ENCODE results near the gene B4GALT3.
A peak's percentile ranks its signal among the peaks of the same experiment; 100 is the strongest.

Gene B4GALT3

GRCh38 chr1:161166669-161167548 lies 10.4 kb downstream of the B4GALT3 start:
- Histone ChIP-seq H3K36me3 (ENCODE audit: insufficient read depth, low read length) (peaks cover 45% of the 10 kb centered on the region), H3K27me3 (ENCODE audit: control insufficient read depth, insufficient read depth, low read length) (no peaks in the 10 kb centered on the region), H3K9me3 (replicated peaks; ENCODE audit: low read length) (no peaks in the 10 kb centered on the region), H3K9ac (ENCODE audit: low read depth, low read length) (peak overlapping the region; percentile 87), H3K4me3 (ENCODE audit: low read length) (peak overlapping the region; percentile 91), H3K4me2 (ENCODE audit: low read length) (peak overlapping the region; percentile 92), H3K4me1 (ENCODE audit: control insufficient read depth, insufficient read depth, low read length) (peaks cover 14% of the 10 kb centered on the region)

- Histone ChIP-seq H3K4me1 (ENCODE audit: control insufficient read depth, insufficient read depth, low read length) (peaks cover 14% of the 10 kb centered on the region), H3K4me3 (ENCODE audit: low read length) (peak within 1 kb of the TSS; percentile 91), H3K9me3 (replicated peaks; ENCODE audit: low read length) (no peaks in the 10 kb centered on the region), H3K9ac (ENCODE audit: low read depth, low read length) (peak within 1 kb of the TSS; percentile 87), H3K36me3 (ENCODE audit: insufficient read depth, low read length) (peaks cover 39% of the 10 kb centered on the region), H3K27me3 (ENCODE audit: control insufficient read depth, insufficient read depth, low read length) (no peaks in the 10 kb centered on the region), H3K4me2 (ENCODE audit: low read length) (peak within 1 kb of the TSS; percentile 92)
Measured at GRCh38 chr1:161165742-161166668, 11.3 kb downstream of the B4GALT3 start, which contains the start of gene PPOX. Gene PPOX, plus strand, starts transcription at chr1:161166426. Its CDS starts 422 bp downstream, at chr1:161166848.

DNA sequence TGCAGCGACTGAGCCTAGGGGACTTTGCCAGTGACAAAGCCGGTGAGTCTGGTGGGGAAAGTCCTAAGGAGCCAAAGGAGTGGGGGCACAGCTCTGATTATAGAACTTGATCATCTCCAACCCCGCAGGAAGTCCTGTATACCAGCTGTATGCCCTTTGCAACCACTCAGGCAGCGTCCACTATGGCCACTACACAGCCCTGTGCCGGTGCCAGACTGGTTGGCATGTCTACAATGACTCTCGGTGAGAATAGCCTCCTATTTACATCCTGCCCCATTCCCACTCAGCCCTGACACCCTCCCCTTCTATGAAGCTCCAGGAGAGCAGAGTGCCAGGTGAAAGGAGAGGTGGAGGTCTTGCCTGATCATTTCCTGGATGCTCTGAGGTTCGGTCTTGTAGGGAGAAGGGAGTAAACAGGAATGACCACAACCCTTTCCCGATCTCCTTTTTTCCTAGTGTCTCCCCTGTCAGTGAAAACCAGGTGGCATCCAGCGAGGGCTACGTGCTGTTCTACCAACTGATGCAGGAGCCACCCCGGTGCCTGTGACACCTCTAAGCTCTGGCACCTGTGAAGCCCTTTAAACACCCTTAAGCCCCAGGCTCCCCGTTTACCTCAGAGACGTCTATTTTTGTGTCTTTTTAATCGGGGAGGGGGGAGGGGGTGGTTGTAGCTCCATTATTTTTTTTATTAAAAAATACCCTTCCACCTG lies 12.3 kb downstream of the B4GALT3 start:
- Histone ChIP-seq H3K4me2 (ENCODE audit: low read length) (peak overlapping the region; percentile 92), H3K9me3 (replicated peaks; ENCODE audit: low read length) (no peaks in the 10 kb centered on the region), H3K4me1 (ENCODE audit: control insufficient read depth, insufficient read depth, low read length) (peaks cover 19% of the 10 kb centered on the region), H3K4me3 (ENCODE audit: low read length) (peak overlapping the region; percentile 91), H3K36me3 (ENCODE audit: insufficient read depth, low read length) (peaks cover 37% of the 10 kb centered on the region), H3K27me3 (ENCODE audit: control insufficient read depth, insufficient read depth, low read length) (no peaks in the 10 kb centered on the region), H3K9ac (ENCODE audit: low read depth, low read length) (peak overlapping the region; percentile 87)

GRCh38 chr1:161163793-161164192 lies 13.5 kb downstream of the B4GALT3 start:
- H3K36me3 ChIP-seq (ENCODE audit: insufficient read depth, low read length) = peaks cover 33% of the 10 kb centered on the region
- H3K27me3 ChIP-seq (ENCODE audit: control insufficient read depth, insufficient read depth, low read length) = no peaks in the 10 kb centered on the region
- H3K4me1 ChIP-seq (ENCODE audit: control insufficient read depth, insufficient read depth, low read length) = peaks cover 25% of the 10 kb centered on the region
- H3K9me3 ChIP-seq (replicated peaks; ENCODE audit: low read length) = no peaks in the 10 kb centered on the region
- no peak overlapping the region for H3K9ac ChIP-seq (ENCODE audit: low read depth, low read length)
- H3K4me3 ChIP-seq (ENCODE audit: low read length) = no peak overlapping the region
- H3K4me2 ChIP-seq (ENCODE audit: low read length) = no peak overlapping the region

- Histone ChIP-seq H3K27me3 (ENCODE audit: control insufficient read depth, insufficient read depth, low read length) (no peaks in the 10 kb centered on the region), H3K4me2 (ENCODE audit: low read length) (no peak overlapping the region), H3K4me3 (ENCODE audit: low read length) (no peak overlapping the region), H3K4me1 (ENCODE audit: control insufficient read depth, insufficient read depth, low read length) (peaks cover 30% of the 10 kb centered on the region), H3K36me3 (ENCODE audit: insufficient read depth, low read length) (peaks cover 43% of the 10 kb centered on the region), H3K9me3 (replicated peaks; ENCODE audit: low read length) (no peaks in the 10 kb centered on the region), H3K9ac (ENCODE audit: low read depth, low read length) (no peak overlapping the region)
Measured at GRCh38 chr1:161162806-161163205, 14.5 kb downstream of the B4GALT3 start.

- Histone ChIP-seq H3K9ac (ENCODE audit: low read depth, low read length) (no peak overlapping the region), H3K4me3 (ENCODE audit: low read length) (no peak overlapping the region), H3K27me3 (ENCODE audit: control insufficient read depth, insufficient read depth, low read length) (no peaks in the 10 kb centered on the region), H3K9me3 (replicated peaks; ENCODE audit: low read length) (no peaks in the 10 kb centered on the region), H3K36me3 (ENCODE audit: insufficient read depth, low read length) (peaks cover 50% of the 10 kb centered on the region), H3K4me1 (ENCODE audit: control insufficient read depth, insufficient read depth, low read length) (peaks cover 26% of the 10 kb centered on the region), H3K4me2 (ENCODE audit: low read length) (no peak overlapping the region)
Measured at GRCh38 chr1:161162052-161162451, 15.3 kb downstream of the B4GALT3 start.

GRCh38 chr1:161161652-161162051 lies 15.7 kb downstream of the B4GALT3 start:
- Histone ChIP-seq H3K4me3 (ENCODE audit: low read length) (no peak overlapping the region), H3K36me3 (ENCODE audit: insufficient read depth, low read length) (peaks cover 53% of the 10 kb centered on the region), H3K4me2 (ENCODE audit: low read length) (no peak overlapping the region), H3K4me1 (ENCODE audit: control insufficient read depth, insufficient read depth, low read length) (peaks cover 25% of the 10 kb centered on the region), H3K9me3 (replicated peaks; ENCODE audit: low read length) (no peaks in the 10 kb centered on the region), H3K9ac (ENCODE audit: low read depth, low read length) (no peak overlapping the region), H3K27me3 (ENCODE audit: control insufficient read depth, insufficient read depth, low read length) (no peaks in the 10 kb centered on the region)

- Histone ChIP-seq H3K4me3 (ENCODE audit: low read length) (no peak overlapping the region), H3K9ac (ENCODE audit: low read depth, low read length) (no peak overlapping the region), H3K27me3 (ENCODE audit: control insufficient read depth, insufficient read depth, low read length) (no peaks in the 10 kb centered on the region), H3K36me3 (ENCODE audit: insufficient read depth, low read length) (peaks cover 53% of the 10 kb centered on the region), H3K4me2 (ENCODE audit: low read length) (peak overlapping the region; percentile 93), H3K9me3 (replicated peaks; ENCODE audit: low read length) (no peaks in the 10 kb centered on the region), H3K4me1 (ENCODE audit: control insufficient read depth, insufficient read depth, low read length) (peaks cover 24% of the 10 kb centered on the region)
Measured at GRCh38 chr1:161160671-161161145, 16.6 kb downstream of the B4GALT3 start.

- Histone ChIP-seq H3K4me3 (ENCODE audit: low read length) (peak overlapping the region; percentile 86), H3K9me3 (replicated peaks; ENCODE audit: low read length) (no peaks in the 10 kb centered on the region), H3K36me3 (ENCODE audit: insufficient read depth, low read length) (peaks cover 49% of the 10 kb centered on the region), H3K4me1 (ENCODE audit: control insufficient read depth, insufficient read depth, low read length) (peaks cover 19% of the 10 kb centered on the region), H3K9ac (ENCODE audit: low read depth, low read length) (peak overlapping the region; percentile 86), H3K27me3 (ENCODE audit: control insufficient read depth, insufficient read depth, low read length) (no peaks in the 10 kb centered on the region), H3K4me2 (ENCODE audit: low read length) (peak overlapping the region; percentile 93)
Measured at GRCh38 chr1:161159913-161160243, 17.4 kb downstream of the B4GALT3 start.

DNA sequence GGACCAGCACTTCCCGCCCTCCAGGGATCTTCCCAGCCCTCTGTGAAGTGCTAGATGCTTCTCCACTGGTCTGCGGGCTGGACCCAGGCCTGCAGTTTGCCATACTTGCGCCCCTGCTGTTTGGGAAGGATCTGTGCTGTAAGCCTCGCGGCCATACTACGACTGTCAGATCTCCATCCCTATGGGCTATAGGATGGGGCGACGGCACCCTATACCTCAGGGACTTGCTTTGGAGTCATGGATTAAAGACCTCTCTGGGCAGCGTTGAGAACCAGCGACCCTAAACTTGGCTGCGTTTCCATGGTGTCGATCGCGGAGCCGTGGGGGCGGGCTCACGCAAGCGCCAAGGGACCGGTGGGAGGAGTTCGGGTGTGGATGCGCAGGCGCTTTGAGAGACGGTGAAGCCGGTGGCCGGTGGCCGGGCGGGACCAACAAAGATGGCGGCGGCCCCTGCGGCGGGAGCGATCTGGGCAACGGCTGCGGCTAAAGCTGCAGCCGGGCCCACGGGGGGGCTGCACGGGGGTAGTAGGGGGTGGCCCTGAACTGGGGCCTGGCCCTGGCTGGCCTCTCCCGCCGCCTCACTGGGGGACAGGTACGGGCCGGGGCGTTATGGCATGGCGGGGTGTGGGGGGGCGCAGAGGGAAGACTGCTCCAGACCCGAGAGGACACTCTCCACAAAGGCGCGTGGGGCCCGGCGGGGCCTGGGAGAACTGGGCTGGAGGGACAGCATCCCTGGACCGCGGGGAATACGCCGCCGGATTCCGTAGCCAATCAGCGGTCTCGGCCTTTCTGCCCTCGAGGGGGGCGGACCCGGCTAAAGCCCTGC lies 18.0 kb downstream of the B4GALT3 start, which contains the start of gene USP21:
TSS of gene USP21 (plus strand) at position 414 of the 826 bp plus-strand sequence. CDS start 1,141 bp downstream, outside the sequence.
- H3K4me3 ChIP-seq (ENCODE audit: low read length) = peak within 1 kb of the TSS; percentile 86
- H3K4me1 ChIP-seq (ENCODE audit: control insufficient read depth, insufficient read depth, low read length) = peaks cover 23% of the 10 kb centered on the region
- peak within 1 kb of the TSS; percentile 93 for H3K4me2 ChIP-seq (ENCODE audit: low read length)
- H3K9me3 ChIP-seq (replicated peaks; ENCODE audit: low read length) = no peaks in the 10 kb centered on the region
- H3K36me3 ChIP-seq (ENCODE audit: insufficient read depth, low read length) = peaks cover 44% of the 10 kb centered on the region
- no peaks in the 10 kb centered on the region for H3K27me3 ChIP-seq (ENCODE audit: control insufficient read depth, insufficient read depth, low read length)
- H3K9ac ChIP-seq (ENCODE audit: low read depth, low read length) = peak within 1 kb of the TSS; percentile 86
